PC-3 (cell line): ENCODE data around the gene OPRL1. TPM values are rescaled to one million over a fixed set of nuclear protein-coding genes. Genes with fewer than 3 reads are reported as not detected.

ENCODE experiments used
- ATAC-seq: fragments of 200-7000 bp; cut with Tn5 transposase; 2 replicates; pipeline ENCODE4 v1.9.1; 2020; ENCODE audit warnings: mild to moderate bottlenecking, moderate library complexity
- BruUV-seq: library from RNA; stranded (reverse); fragments of 400-500 nt; replicated peaks from 2 replicates; lab custom pipeline; 2021; lab: Mats Ljungman, UMichigan
- CTCF ChIA-PET: fragments of 300-600 bp; sonication (Branson Sonifier 250); formaldehyde crosslinking; loops from one replicate; lab custom pipeline; 2022; ENCODE audit warnings: antibody characterized with exemption; lab: Charles Lee
- POLR2A ChIA-PET: fragments of 300-600 bp; sonication (Branson Sonifier 250); formaldehyde crosslinking; loops from one replicate; lab custom pipeline; 2022; ENCODE audit warnings: antibody characterized with exemption; ENCODE audit not compliant: unreplicated experiment; lab: Charles Lee
- DNase-seq: peaks from one replicate; pipeline ENCODE4 v3.0.0-alpha.2; 2015
- H2AFZ ChIP-seq: fragments of 300-600 bp; sonication (generic); 2 replicates; pipeline ENCODE4 v1.6.0; 2016; ENCODE audit warnings: antibody characterized with exemption, low read length
- H3F3A ChIP-seq: fragments of 300-600 bp; sonication (generic); one replicate; pipeline ENCODE4 v1.6.0; 2017; ENCODE audit warnings: antibody characterized with exemption, low read length, control low read depth, mild to moderate bottlenecking; ENCODE audit not compliant: unreplicated experiment
- H3K27ac ChIP-seq: fragments of 300-600 bp; sonication (generic); 2 replicates; pipeline ENCODE4 v1.5.1; 2016; ENCODE audit warnings: mild to moderate bottlenecking, low read length
- H3K27me3 ChIP-seq: fragments of 300-600 bp; sonication (generic); 2 replicates; pipeline ENCODE4 v1.6.1; 2016; ENCODE audit warnings: low read length, mixed read lengths
- H3K36me3 ChIP-seq: fragments of 300-600 bp; sonication (generic); 2 replicates; pipeline ENCODE4 v1.6.1; 2016; ENCODE audit warnings: low read depth, mixed run types, low read length, mixed read lengths
- H3K4me1 ChIP-seq: fragments of 300-600 bp; sonication (generic); 2 replicates; pipeline ENCODE4 v1.5.1; 2016; ENCODE audit warnings: low read length; ENCODE audit not compliant: insufficient read depth
- H3K4me2 ChIP-seq: fragments of 300-600 bp; sonication (generic); 2 replicates; pipeline ENCODE4 v1.6.0; 2016; ENCODE audit warnings: low read length
- H3K4me3 ChIP-seq: fragments of 300-600 bp; sonication (generic); 2 replicates; pipeline ENCODE4 v1.5.1; 2016; ENCODE audit warnings: mild to moderate bottlenecking, low read length, mixed read lengths
- H3K79me2 ChIP-seq: fragments of 300-600 bp; sonication (generic); 2 replicates; pipeline ENCODE4 v1.6.1; 2017; ENCODE audit warnings: low read length, mixed read lengths
- H3K9ac ChIP-seq: fragments of 300-600 bp; sonication (generic); 2 replicates; pipeline ENCODE4 v1.6.0; 2016; ENCODE audit warnings: mild to moderate bottlenecking, low read length
- H3K9me2 ChIP-seq: fragments of 300-600 bp; sonication (generic); replicated peaks from 2 replicates; pipeline ENCODE4 v1.6.1; 2016; ENCODE audit warnings: mixed run types, low read length, mixed read lengths
- H3K9me3 ChIP-seq: fragments of 300-600 bp; sonication (generic); 2 replicates; pipeline ENCODE4 v1.6.1; 2016; ENCODE audit warnings: low read length, mixed read lengths
- H4K20me1 ChIP-seq: fragments of 300-600 bp; sonication (generic); 2 replicates; pipeline ENCODE4 v1.6.1; 2016; ENCODE audit warnings: low read length, mixed read lengths
- CTCF ChIP-seq: fragments of 300-600 bp; sonication (generic); conservative IDR thresholded peaks from 2 replicates; pipeline ENCODE4 v1.5.1; 2017; ENCODE audit warnings: antibody characterized with exemption, low read depth, mild to moderate bottlenecking, low read length
- EZH2 ChIP-seq: fragments of 300-600 bp; sonication (generic); IDR thresholded peaks from one replicate; pipeline ENCODE4 v1.6.1; 2017; ENCODE audit warnings: antibody characterized with exemption, mild to moderate bottlenecking, low read length; ENCODE audit not compliant: unreplicated experiment
- EZH2phosphoT487 ChIP-seq: fragments of 300-600 bp; sonication (generic); IDR thresholded peaks from 2 replicates; pipeline ENCODE4 v1.6.1; 2018; ENCODE audit warnings: mild to moderate bottlenecking, antibody characterized with exemption, low read length, borderline replicate concordance
- intact Hi-C: fragments of 100-400 bp; cut with micrococcal nuclease; formaldehyde crosslinking; loops from 2 replicates; pipeline ENCODE4 v1.9.0; 2023
- total RNA-seq: library from RNA; depleted of rRNA; stranded (reverse); fragments of >200 nt; gene quantifications from 2 replicates; pipeline ENCODE4 v1.2.3, GENCODE V29; 2014

Gene OPRL1
- total RNA-seq, 1 experiment from 2014 or later: 5.6 TPM

- H3K27ac ChIP-seq: no peak overlapping the region
- no peaks in the 10 kb centered on the region for H3K36me3 ChIP-seq
- H2AFZ ChIP-seq: no peak overlapping the region
- H3K4me3 ChIP-seq: no peak overlapping the region
- no peaks in the 10 kb centered on the region for H3K79me2 ChIP-seq
- H3K9me2 ChIP-seq: no peaks in the 10 kb centered on the region
- DNase-seq (no peak), ATAC-seq (no peak)
- no peaks in the 10 kb centered on the region for H4K20me1 ChIP-seq
- no TSS peak for BruUV-seq
- no peaks in the 10 kb centered on the region for H3K9me3 ChIP-seq
- H3K9ac ChIP-seq: no peak overlapping the region
- H3K4me1 ChIP-seq: no peaks in the 10 kb centered on the region
- no peak overlapping the region for H3K4me2 ChIP-seq
- CTCF ChIA-PET: no interaction called here
- POLR2A ChIA-PET: no interaction called here
- H3F3A ChIP-seq: no peaks in the 10 kb centered on the region
- TF ChIP-seq EZH2 (no peak), EZH2phosphoT487 (no peak), CTCF (no peak)
- intact Hi-C loops: no loop called here
- no peaks in the 10 kb centered on the region for H3K27me3 ChIP-seq
Measured at GRCh38 chr20:64110411-64111068, 30.7 kb downstream of the OPRL1 start.

- ChIA-PET POLR2A (no interaction called here), CTCF (no interaction called here)
- H2AFZ ChIP-seq: no peak overlapping the region
- no peak for DNase-seq
- no peaks in the 10 kb centered on the region for H3K9me2 ChIP-seq
- H3K4me1 ChIP-seq: no peaks in the 10 kb centered on the region
- TF ChIP-seq CTCF (no peak), EZH2phosphoT487 (no peak), EZH2 (no peak)
- no peak for ATAC-seq
- H3K9me3 ChIP-seq: no peaks in the 10 kb centered on the region
- H3K36me3 ChIP-seq: no peaks in the 10 kb centered on the region
- H3K4me2 ChIP-seq: no peak overlapping the region
- H3K79me2 ChIP-seq: no peaks in the 10 kb centered on the region
- H3K9ac ChIP-seq: no peak overlapping the region
- no peaks in the 10 kb centered on the region for H3F3A ChIP-seq
- no peak overlapping the region for H3K4me3 ChIP-seq
- H3K27ac ChIP-seq: no peak overlapping the region
- no peaks in the 10 kb centered on the region for H3K27me3 ChIP-seq
- no peaks in the 10 kb centered on the region for H4K20me1 ChIP-seq
- intact Hi-C loops: no loop called here
- no TSS peak for BruUV-seq
Measured at GRCh38 chr20:64111841-64112641, 32.2 kb downstream of the OPRL1 start.
